H9 (cell line): ENCODE results near the gene KRT40. TPM values are rescaled to one million over a fixed set of nuclear protein-coding genes. Genes with fewer than 3 reads are reported as not detected.

Source experiments
- DNase-seq: peaks from one replicate; pipeline ENCODE4 v3.0.0-alpha.2; 2017
- H2AFZ ChIP-seq: one replicate; pipeline ENCODE4 v1.6.1; 2013; ENCODE audit warnings: mild to moderate bottlenecking, low read length, control low read depth, moderate library complexity
- H2AK5ac ChIP-seq: 2 replicates; pipeline ENCODE4 v1.6.1; 2013; ENCODE audit warnings: low read length, control low read depth, mixed read lengths; ENCODE audit not compliant: insufficient read length
- H2BK120ac ChIP-seq: one replicate; pipeline ENCODE4 v1.6.1; 2013; ENCODE audit warnings: low read depth, mild to moderate bottlenecking, low read length, control low read depth, inconsistent platforms; ENCODE audit not compliant: poor library complexity, severe bottlenecking
- H2BK12ac ChIP-seq: 2 replicates; pipeline ENCODE4 v1.6.1; 2013; ENCODE audit warnings: low read length, control low read depth, mixed read lengths, low read depth; ENCODE audit not compliant: insufficient read length
- H2BK15ac ChIP-seq: 2 replicates; pipeline ENCODE4 v1.6.1; 2013; ENCODE audit warnings: low read depth, low read length, control low read depth
- H2BK20ac ChIP-seq: one replicate; pipeline ENCODE4 v1.6.1; 2013; ENCODE audit warnings: low read depth, mild to moderate bottlenecking, low read length, control low read depth, inconsistent platforms; ENCODE audit not compliant: poor library complexity, severe bottlenecking
- H2BK5ac ChIP-seq: 2 replicates; pipeline ENCODE4 v1.6.1; 2013; ENCODE audit warnings: low read length, control low read depth, mixed read lengths; ENCODE audit not compliant: insufficient read length
- H3K14ac ChIP-seq: 2 replicates; pipeline ENCODE4 v1.6.1; 2013; ENCODE audit warnings: low read length, control low read depth; ENCODE audit not compliant: insufficient read depth
- H3K18ac ChIP-seq: 2 replicates; pipeline ENCODE4 v1.6.1; 2013; ENCODE audit warnings: low read depth, mild to moderate bottlenecking, mixed read lengths, low read length, control low read depth; ENCODE audit not compliant: insufficient read length
- H3K23ac ChIP-seq: 2 replicates; pipeline ENCODE4 v1.6.1; 2013; ENCODE audit warnings: low read length, control low read depth, mixed read lengths, low read depth; ENCODE audit not compliant: insufficient read length
- H3K23me2 ChIP-seq: 2 replicates; pipeline ENCODE4 v1.6.1; 2013; ENCODE audit warnings: low read depth, mild to moderate bottlenecking, mixed read lengths, low read length, control low read depth; ENCODE audit not compliant: insufficient read length, poor library complexity, severe bottlenecking
- H3K27ac ChIP-seq: 2 replicates; pipeline ENCODE4 v1.5.1; 2013; ENCODE audit warnings: low read length, control low read depth, mixed read lengths, low read depth; ENCODE audit not compliant: insufficient read length
- H3K27me3 ChIP-seq: 2 replicates; pipeline ENCODE4 v1.6.1; 2013; ENCODE audit warnings: low read length, control low read depth, inconsistent platforms; ENCODE audit not compliant: insufficient read depth
- H3K4ac ChIP-seq: 2 replicates; pipeline ENCODE4 v1.6.1; 2013; ENCODE audit warnings: low read depth, mild to moderate bottlenecking, control low read depth, inconsistent platforms, low read length, moderate library complexity
- H3K4me1 ChIP-seq: 2 replicates; pipeline ENCODE4 v1.6.1; 2013; ENCODE audit warnings: low read length, control low read depth, inconsistent platforms; ENCODE audit not compliant: insufficient read depth
- H3K4me2 ChIP-seq: 2 replicates; pipeline ENCODE4 v1.6.1; 2013; ENCODE audit warnings: low read length, control low read depth, mixed read lengths; ENCODE audit not compliant: insufficient read length, insufficient read depth
- H3K56ac ChIP-seq: 2 replicates; pipeline ENCODE4 v1.6.1; 2013; ENCODE audit warnings: low read depth, mild to moderate bottlenecking, mixed read lengths, low read length, control low read depth; ENCODE audit not compliant: insufficient read length
- H3K79me1 ChIP-seq: 2 replicates; pipeline ENCODE4 v1.6.1; 2013; ENCODE audit warnings: low read depth, mild to moderate bottlenecking, moderate library complexity, low read length, control low read depth, inconsistent platforms; ENCODE audit not compliant: insufficient read depth, poor library complexity, severe bottlenecking
- H3K79me2 ChIP-seq: 2 replicates; pipeline ENCODE4 v1.6.1; 2013; ENCODE audit warnings: low read length, control low read depth, inconsistent platforms; ENCODE audit not compliant: insufficient read depth
- H3K9ac ChIP-seq: 2 replicates; pipeline ENCODE4 v1.6.1; 2013; ENCODE audit warnings: low read length, control low read depth, mixed read lengths; ENCODE audit not compliant: insufficient read length; ENCODE audit errors: extremely low read depth
- H3K9me3 ChIP-seq: one replicate; pipeline ENCODE4 v1.6.1; 2013; ENCODE audit warnings: low read depth, low read length, inconsistent platforms; ENCODE audit not compliant: control insufficient read depth
- H3T11ph ChIP-seq: one replicate; pipeline ENCODE4 v1.6.1; 2013; ENCODE audit warnings: mild to moderate bottlenecking, low read length, control low read depth, inconsistent platforms
- H4K20me1 ChIP-seq: one replicate; pipeline ENCODE4 v1.6.1; 2013; ENCODE audit not compliant: control insufficient read depth, insufficient read length, insufficient read depth
- H4K5ac ChIP-seq: 2 replicates; pipeline ENCODE4 v1.6.1; 2013; ENCODE audit warnings: low read depth, mild to moderate bottlenecking, mixed read lengths, low read length, control low read depth; ENCODE audit not compliant: insufficient read length
- H4K8ac ChIP-seq: replicated peaks from 2 replicates; pipeline ENCODE4 v1.6.1; 2013; ENCODE audit warnings: low read length, control low read depth, mixed read lengths, low read depth; ENCODE audit not compliant: insufficient read length
- H4K91ac ChIP-seq: 2 replicates; pipeline ENCODE4 v1.6.1; 2013; ENCODE audit warnings: low read depth, mild to moderate bottlenecking, moderate library complexity, mixed read lengths, low read length, control low read depth; ENCODE audit not compliant: insufficient read length
- H3K27ac Mint-ChIP-seq, 3 experiments: 2 replicates in 2 of 3; 3 replicates in 1 of 3; pipeline ENCODE4 v1.8.0; 2020 to 2021; ENCODE audit warnings: mixed read lengths in 3 of 3, mild to moderate bottlenecking in 1 of 3, moderate library complexity in 1 of 3
- H3K27me3 Mint-ChIP-seq: 2 replicates; pipeline ENCODE4 v1.8.0; 2021; ENCODE audit warnings: low read depth, mild to moderate bottlenecking, moderate library complexity, mixed read lengths
- H3K36me3 Mint-ChIP-seq, 3 experiments: 2 replicates in 2 of 3; 3 replicates in 1 of 3; pipeline ENCODE4 v1.8.0; 2020 to 2021; ENCODE audit warnings: low read depth in 3 of 3, mixed read lengths in 3 of 3; ENCODE audit not compliant: insufficient read depth in 1 of 3
- H3K4me1 Mint-ChIP-seq, 2 experiments: 2 replicates each; pipeline ENCODE4 v1.8.0; 2020; ENCODE audit warnings: mixed read lengths in 2 of 2
- H3K4me3 Mint-ChIP-seq, 2 experiments: 2 replicates in 1 of 2; 3 replicates in 1 of 2; pipeline ENCODE4 v1.8.0; 2020 to 2021; ENCODE audit warnings: mild to moderate bottlenecking in 2 of 2, mixed read lengths in 2 of 2, moderate library complexity in 1 of 2
- H3K9me3 Mint-ChIP-seq, 2 experiments: 2 replicates in 1 of 2; 3 replicates in 1 of 2; pipeline ENCODE4 v1.8.0; 2020; ENCODE audit warnings: mild to moderate bottlenecking in 2 of 2, mixed read lengths in 2 of 2, moderate library complexity in 1 of 2
- whole genome bisulfite sequencing: extraction: QIAGEN DNeasy Blood & Tissue Kit; methylation state at CpG from one replicate; pipeline ENCODE4 v1.1.7; 2013; ENCODE audit warnings: missing lambda C conversion rate, low lambda C conversion rate, mixed read lengths; ENCODE audit not compliant: insufficient read length; ENCODE audit errors: extremely low coverage; 5-methylcytosine and 5-hydroxymethylcytosine counted together
- total RNA-seq: library from RNA; stranded (reverse); gene quantifications from 2 replicates; pipeline ENCODE4 v1.2.1, GENCODE V29; 2021
- TF ChIP-seq, protein P1 (sequence below): fragments of 200-600 bp; sonication (generic); conservative IDR thresholded peaks from 3 replicates; pipeline ENCODE4 v1.8.0; 2021; ENCODE audit warnings: antibody characterized with exemption, mild to moderate bottlenecking

Gene KRT40
- total RNA-seq, 1 experiment from 2014 or later = not detected

- no peak overlapping the region for H3K23ac ChIP-seq
- no peak overlapping the region for H3K56ac ChIP-seq
- no peak for DNase-seq
- H4K5ac ChIP-seq = no peak overlapping the region
- H3K23me2 ChIP-seq = no peaks in the 10 kb centered on the region
- no peak overlapping the region for H3K4me3 Mint-ChIP-seq
- TF ChIP-seq, protein P1, sequence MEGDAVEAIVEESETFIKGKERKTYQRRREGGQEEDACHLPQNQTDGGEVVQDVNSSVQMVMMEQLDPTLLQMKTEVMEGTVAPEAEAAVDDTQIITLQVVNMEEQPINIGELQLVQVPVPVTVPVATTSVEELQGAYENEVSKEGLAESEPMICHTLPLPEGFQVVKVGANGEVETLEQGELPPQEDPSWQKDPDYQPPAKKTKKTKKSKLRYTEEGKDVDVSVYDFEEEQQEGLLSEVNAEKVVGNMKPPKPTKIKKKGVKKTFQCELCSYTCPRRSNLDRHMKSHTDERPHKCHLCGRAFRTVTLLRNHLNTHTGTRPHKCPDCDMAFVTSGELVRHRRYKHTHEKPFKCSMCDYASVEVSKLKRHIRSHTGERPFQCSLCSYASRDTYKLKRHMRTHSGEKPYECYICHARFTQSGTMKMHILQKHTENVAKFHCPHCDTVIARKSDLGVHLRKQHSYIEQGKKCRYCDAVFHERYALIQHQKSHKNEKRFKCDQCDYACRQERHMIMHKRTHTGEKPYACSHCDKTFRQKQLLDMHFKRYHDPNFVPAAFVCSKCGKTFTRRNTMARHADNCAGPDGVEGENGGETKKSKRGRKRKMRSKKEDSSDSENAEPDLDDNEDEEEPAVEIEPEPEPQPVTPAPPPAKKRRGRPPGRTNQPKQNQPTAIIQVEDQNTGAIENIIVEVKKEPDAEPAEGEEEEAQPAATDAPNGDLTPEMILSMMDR = no peak
- H3K27ac ChIP-seq = no peak overlapping the region
- H3K36me3 Mint-ChIP-seq = no peaks in the 10 kb centered on the region; a peak in 1 of 7 replicates
- no peak overlapping the region for H2BK120ac ChIP-seq
- H2BK5ac ChIP-seq = no peak overlapping the region
- no peaks in the 10 kb centered on the region for H3K9me3 Mint-ChIP-seq
- H3K79me2 ChIP-seq = no peaks in the 10 kb centered on the region
- no peak overlapping the region for H3K9ac ChIP-seq
- no CpG with 5 or more reads among the region's 2 CpGs for WGBS
- no peak overlapping the region for H3K27ac Mint-ChIP-seq
- no peaks in the 10 kb centered on the region; the same call in 1 of the 2 replicates for H3K27me3 Mint-ChIP-seq
- H3K18ac ChIP-seq = no peak overlapping the region
- no peak overlapping the region for H3T11ph ChIP-seq
- H2AK5ac ChIP-seq = no peak overlapping the region
- no peak overlapping the region for H3K4ac ChIP-seq
- no peak overlapping the region for H3K14ac ChIP-seq
- H3K9me3 ChIP-seq = no peaks in the 10 kb centered on the region
- no peak overlapping the region for H4K8ac ChIP-seq
- no peak overlapping the region for H2AFZ ChIP-seq
- H3K79me1 ChIP-seq = no peaks in the 10 kb centered on the region
- no peaks in the 10 kb centered on the region for H4K20me1 ChIP-seq
- no peaks in the 10 kb centered on the region for H3K27me3 ChIP-seq
- peaks cover 0 to 3% of the 10 kb centered on the region in 2 experiments; a peak in 1 of 4 replicates for H3K4me1 Mint-ChIP-seq
- H3K4me1 ChIP-seq = no peaks in the 10 kb centered on the region
- no peak overlapping the region for H2BK12ac ChIP-seq
- H3K4me2 ChIP-seq = no peak overlapping the region
- H2BK15ac ChIP-seq = no peak overlapping the region
- H4K91ac ChIP-seq = no peak overlapping the region
- H2BK20ac ChIP-seq = no peak overlapping the region
Observed at GRCh38 chr17:40997361-40997760, 13.2 kb upstream of the KRT40 start.
